HCT116 (cell line): ENCODE results near the gene NOL9. TPM values are rescaled to one million over a fixed set of nuclear protein-coding genes. Genes with fewer than 3 reads are reported as not detected.

Source experiments
- ATAC-seq: fragments of 200-7000 bp; cut with Tn5 transposase; 2 replicates; pipeline ENCODE4 v1.9.1; 2020; ENCODE audit warnings: mild to moderate bottlenecking, moderate library complexity
- BruUV-seq: library from RNA; stranded (reverse); fragments of 400-500 nt; replicated peaks from 2 replicates; lab custom pipeline; 2021; lab: Mats Ljungman, UMichigan
- CTCF ChIA-PET: fragments of 300-600 bp; sonication (Branson Sonifier 250); formaldehyde crosslinking; loops from one replicate; lab custom pipeline; 2021; ENCODE audit warnings: antibody characterized with exemption; lab: Charles Lee
- POLR2A ChIA-PET: fragments of 300-600, 350-600 bp; sonication (Branson Sonifier 250); formaldehyde crosslinking; loops from one replicate; lab custom pipeline; 2021; ENCODE audit warnings: antibody characterized with exemption; lab: Charles Lee
- RAD21 ChIA-PET, 2 experiments: fragments of 300-600 bp; sonication (Branson Sonifier 250); formaldehyde crosslinking; loops; one replicate each; lab custom pipeline; 2023; ENCODE audit warnings: low total read pairs in 2 of 2; ENCODE audit not compliant: uncharacterized antibody in 2 of 2, unreplicated experiment in 2 of 2, low non-redundant PET in 1 of 2; lab: Charles Lee
- DNase-seq: peaks from one replicate; pipeline ENCODE4 v3.0.0-alpha.2; 2010; ENCODE audit warnings: low read depth, low spot score
- H2AFZ ChIP-seq: fragments of 200-600 bp; shearing (Covaris generic), sonication (generic); 2 replicates; pipeline ENCODE4 v1.6.1; 2017; ENCODE audit warnings: low read depth, mixed run types, mixed read lengths, antibody characterized with exemption, low read length; ENCODE audit not compliant: poor library complexity, severe bottlenecking
- H3K27ac ChIP-seq: 2 replicates; pipeline ENCODE4 v1.5.1; 2012; ENCODE audit warnings: low read depth, low read length
- H3K27me3 ChIP-seq: fragments of 200-600 bp; sonication (generic); 2 replicates; pipeline ENCODE4 v1.6.1; 2016; ENCODE audit warnings: mixed run types, low read length, mixed read lengths; ENCODE audit not compliant: insufficient read depth
- H3K36me3 ChIP-seq, 2 experiments: fragments of 200-500 bp in 1 of 2; fragments of 200-600 bp in 1 of 2; sonication (Bioruptor generic) in 1 of 2; sonication (generic) in 1 of 2; 2 replicates each; pipeline versions ENCODE4 v1.5.1 to v1.6.1; 2014 to 2016; ENCODE audit warnings: low read length in 2 of 2, inconsistent platforms in 1 of 2, mixed read lengths in 1 of 2, mixed run types in 1 of 2; ENCODE audit not compliant: insufficient read depth in 2 of 2, control insufficient read depth in 1 of 2
- H3K4me1 ChIP-seq, 2 experiments: fragments of 200-600 bp in 1 of 2; sonication (generic) in 1 of 2; 2 replicates each; pipeline versions ENCODE4 v1.5.1 to v1.6.1; 2012 to 2017; ENCODE audit warnings: low read length in 2 of 2, inconsistent platforms in 1 of 2, mild to moderate bottlenecking in 1 of 2, mixed read lengths in 1 of 2, mixed run types in 1 of 2, moderate library complexity in 1 of 2; ENCODE audit not compliant: insufficient read depth in 2 of 2, control insufficient read depth in 1 of 2
- H3K4me2 ChIP-seq: fragments of 200-600 bp; sonication (generic); 2 replicates; pipeline ENCODE4 v1.6.1; 2017; ENCODE audit warnings: mixed run types, low read length, mixed read lengths
- H3K4me3 ChIP-seq, 2 experiments: fragments of 200-600 bp in 1 of 2; sonication (generic) in 1 of 2; replicated peaks in 1 of 2; 2 replicates each; pipeline ENCODE4 v1.5.1; 2011 to 2016; ENCODE audit warnings: low read length in 2 of 2, control low read depth in 1 of 2, low read depth in 1 of 2, mild to moderate bottlenecking in 1 of 2, mixed read lengths in 1 of 2, mixed run types in 1 of 2
- H3K79me2 ChIP-seq: fragments of 200-600 bp; sonication (generic); 2 replicates; pipeline ENCODE4 v1.6.1; 2017; ENCODE audit warnings: mild to moderate bottlenecking, mixed run types, low read length, moderate library complexity, mixed read lengths; ENCODE audit not compliant: insufficient read depth
- H3K9ac ChIP-seq: fragments of 200-600 bp; sonication (generic); 2 replicates; pipeline ENCODE4 v1.6.1; 2016; ENCODE audit warnings: low read length, mixed read lengths
- H3K9me2 ChIP-seq: fragments of 200-600 bp; sonication (generic), shearing (Covaris generic); 2 replicates; pipeline ENCODE4 v1.6.1; 2017; ENCODE audit warnings: mixed run types, mild to moderate bottlenecking, moderate library complexity; ENCODE audit not compliant: insufficient read depth
- H3K9me3 ChIP-seq, 2 experiments: fragments of 200-500 bp in 1 of 2; fragments of 200-600 bp in 1 of 2; sonication (Bioruptor generic) in 1 of 2; sonication (generic) in 1 of 2; 2 replicates each; pipeline ENCODE4 v1.6.1; 2014 to 2017; ENCODE audit warnings: low read length in 2 of 2, mixed read lengths in 2 of 2, inconsistent platforms in 1 of 2, low read depth in 1 of 2, mild to moderate bottlenecking in 1 of 2, mixed run types in 1 of 2, moderate library complexity in 1 of 2; ENCODE audit not compliant: control insufficient read depth in 1 of 2, insufficient read depth in 1 of 2
- H4K20me1 ChIP-seq: fragments of 200-600 bp; sonication (generic), shearing (Covaris generic); 2 replicates; pipeline ENCODE4 v1.6.1; 2017; ENCODE audit warnings: mixed run types, mild to moderate bottlenecking, moderate library complexity; ENCODE audit not compliant: insufficient read depth
- FOSL1 ChIP-seq: IDR thresholded peaks from 2 replicates; pipeline ENCODE4 v1.6.1; 2012; ENCODE audit warnings: low read depth
- ZNF274 ChIP-seq: fragments of 200-500 bp; sonication (Bioruptor generic); IDR thresholded peaks from 2 replicates; pipeline ENCODE4 v1.6.1; 2014; ENCODE audit warnings: mild to moderate bottlenecking, low read depth, low read length, inconsistent platforms
- intact Hi-C: fragments of 100-400 bp; cut with micrococcal nuclease; formaldehyde crosslinking; loops from 2 replicates; pipeline ENCODE4 v1.10.0; 2022
- total RNA-seq: library from RNA; stranded (reverse); gene quantifications from one replicate; pipeline ENCODE4 v1.2.1, GENCODE V29; 2021; ENCODE audit not compliant: unreplicated experiment
- TF ChIP-seq, protein P1 (sequence below): IDR thresholded peaks from 2 replicates; pipeline ENCODE4 v1.6.1; 2012; ENCODE audit warnings: low read depth
- TF ChIP-seq, protein P2 (sequence below), 3 experiments: fragments of 200-600 bp in 1 of 3; sonication (generic) in 1 of 3; IDR thresholded peaks in 2 of 3; conservative IDR thresholded peaks in 1 of 3; 2 replicates each; pipeline ENCODE4 v1.5.1; 2012 to 2017; ENCODE audit warnings: low read depth in 2 of 3, low read length in 2 of 3, antibody characterized with exemption in 1 of 3, borderline replicate concordance in 1 of 3, control low read depth in 1 of 3, mild to moderate bottlenecking in 1 of 3, mixed read lengths in 1 of 3, mixed run types in 1 of 3, moderate library complexity in 1 of 3; ENCODE audit not compliant: insufficient read depth in 1 of 3

The NOL9 gene
- total RNA-seq, 1 experiment from 2014 or later, result 46.4 TPM

DNA sequence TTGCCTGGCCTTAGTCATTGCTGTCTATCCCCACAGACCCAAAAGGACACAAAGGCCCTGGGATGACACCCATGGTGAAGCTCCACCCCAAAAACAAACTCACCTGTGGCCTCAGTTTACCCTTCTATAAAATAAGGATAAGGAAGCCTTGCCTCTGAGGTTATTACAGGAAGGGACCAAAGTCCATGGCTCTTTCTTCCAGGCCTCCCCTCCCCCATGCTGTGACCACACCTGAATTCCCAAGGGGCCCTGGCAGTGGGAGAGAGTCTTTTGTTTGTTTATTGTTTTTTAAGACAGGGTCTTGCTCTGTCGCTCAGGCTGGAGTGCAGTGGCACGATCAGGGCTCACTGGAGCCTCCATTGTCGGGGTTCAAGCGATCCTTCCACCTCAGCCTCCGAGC, 77.8 kb downstream of the NOL9 start (continued):
- TF ChIP-seq, protein P1, sequence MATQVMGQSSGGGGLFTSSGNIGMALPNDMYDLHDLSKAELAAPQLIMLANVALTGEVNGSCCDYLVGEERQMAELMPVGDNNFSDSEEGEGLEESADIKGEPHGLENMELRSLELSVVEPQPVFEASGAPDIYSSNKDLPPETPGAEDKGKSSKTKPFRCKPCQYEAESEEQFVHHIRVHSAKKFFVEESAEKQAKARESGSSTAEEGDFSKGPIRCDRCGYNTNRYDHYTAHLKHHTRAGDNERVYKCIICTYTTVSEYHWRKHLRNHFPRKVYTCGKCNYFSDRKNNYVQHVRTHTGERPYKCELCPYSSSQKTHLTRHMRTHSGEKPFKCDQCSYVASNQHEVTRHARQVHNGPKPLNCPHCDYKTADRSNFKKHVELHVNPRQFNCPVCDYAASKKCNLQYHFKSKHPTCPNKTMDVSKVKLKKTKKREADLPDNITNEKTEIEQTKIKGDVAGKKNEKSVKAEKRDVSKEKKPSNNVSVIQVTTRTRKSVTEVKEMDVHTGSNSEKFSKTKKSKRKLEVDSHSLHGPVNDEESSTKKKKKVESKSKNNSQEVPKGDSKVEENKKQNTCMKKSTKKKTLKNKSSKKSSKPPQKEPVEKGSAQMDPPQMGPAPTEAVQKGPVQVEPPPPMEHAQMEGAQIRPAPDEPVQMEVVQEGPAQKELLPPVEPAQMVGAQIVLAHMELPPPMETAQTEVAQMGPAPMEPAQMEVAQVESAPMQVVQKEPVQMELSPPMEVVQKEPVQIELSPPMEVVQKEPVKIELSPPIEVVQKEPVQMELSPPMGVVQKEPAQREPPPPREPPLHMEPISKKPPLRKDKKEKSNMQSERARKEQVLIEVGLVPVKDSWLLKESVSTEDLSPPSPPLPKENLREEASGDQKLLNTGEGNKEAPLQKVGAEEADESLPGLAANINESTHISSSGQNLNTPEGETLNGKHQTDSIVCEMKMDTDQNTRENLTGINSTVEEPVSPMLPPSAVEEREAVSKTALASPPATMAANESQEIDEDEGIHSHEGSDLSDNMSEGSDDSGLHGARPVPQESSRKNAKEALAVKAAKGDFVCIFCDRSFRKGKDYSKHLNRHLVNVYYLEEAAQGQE, result no peak

DNA sequence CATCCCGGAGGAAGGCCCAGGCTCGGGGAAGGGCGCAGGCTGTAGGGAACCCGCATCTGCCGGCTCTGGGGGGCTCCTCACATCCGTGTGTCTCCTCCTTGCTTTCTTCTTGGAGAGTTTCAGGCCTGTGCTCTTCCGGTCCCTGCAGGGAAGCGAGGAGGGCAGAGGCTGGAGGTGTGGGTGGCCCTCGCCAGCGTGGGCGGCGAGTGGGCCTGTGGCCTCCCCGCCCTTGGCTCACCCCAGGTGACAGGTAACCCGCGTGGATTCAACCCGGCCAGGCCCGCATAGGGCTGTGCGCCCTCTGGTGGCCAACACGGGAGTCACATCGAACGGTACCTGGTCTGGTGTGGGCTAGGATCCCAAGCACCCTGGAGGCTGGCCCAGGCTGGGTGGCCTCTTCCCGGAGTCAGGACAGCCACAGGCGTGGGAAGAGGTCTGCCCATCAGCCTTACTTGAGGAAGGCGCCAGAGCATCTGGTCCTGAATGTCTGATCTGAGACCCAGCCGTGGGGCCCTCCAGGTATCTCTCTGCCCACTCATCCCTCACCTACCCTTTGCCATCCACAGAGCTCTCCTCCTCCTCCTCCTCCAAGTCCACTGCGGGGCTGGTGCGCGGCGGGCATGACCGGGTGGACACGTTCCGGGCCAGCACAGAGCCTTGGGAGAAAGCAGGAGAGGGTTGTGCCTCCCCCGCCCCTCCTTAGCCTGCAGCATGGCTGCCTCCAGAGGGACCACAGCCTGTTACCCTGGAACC, 78.8 kb downstream of the NOL9 start:
- no TSS peak for BruUV-seq
- H3K27me3 ChIP-seq, result no peaks in the 10 kb centered on the region
- no peaks in the 10 kb centered on the region for H4K20me1 ChIP-seq
- no peak overlapping the region for H2AFZ ChIP-seq
- H3K4me3 ChIP-seq, result no peak overlapping the region
- H3K36me3 ChIP-seq, result no peaks in the 10 kb centered on the region; a peak in 1 of 4 replicates
- intact Hi-C loops, result loop anchor here (2.0 kb wide), 1 partner anchor 229 kb away; no protein-coding TSS in a partner anchor
- peak overlapping the region; percentile 29 for H3K4me2 ChIP-seq
- TF ChIP-seq, protein P2, sequence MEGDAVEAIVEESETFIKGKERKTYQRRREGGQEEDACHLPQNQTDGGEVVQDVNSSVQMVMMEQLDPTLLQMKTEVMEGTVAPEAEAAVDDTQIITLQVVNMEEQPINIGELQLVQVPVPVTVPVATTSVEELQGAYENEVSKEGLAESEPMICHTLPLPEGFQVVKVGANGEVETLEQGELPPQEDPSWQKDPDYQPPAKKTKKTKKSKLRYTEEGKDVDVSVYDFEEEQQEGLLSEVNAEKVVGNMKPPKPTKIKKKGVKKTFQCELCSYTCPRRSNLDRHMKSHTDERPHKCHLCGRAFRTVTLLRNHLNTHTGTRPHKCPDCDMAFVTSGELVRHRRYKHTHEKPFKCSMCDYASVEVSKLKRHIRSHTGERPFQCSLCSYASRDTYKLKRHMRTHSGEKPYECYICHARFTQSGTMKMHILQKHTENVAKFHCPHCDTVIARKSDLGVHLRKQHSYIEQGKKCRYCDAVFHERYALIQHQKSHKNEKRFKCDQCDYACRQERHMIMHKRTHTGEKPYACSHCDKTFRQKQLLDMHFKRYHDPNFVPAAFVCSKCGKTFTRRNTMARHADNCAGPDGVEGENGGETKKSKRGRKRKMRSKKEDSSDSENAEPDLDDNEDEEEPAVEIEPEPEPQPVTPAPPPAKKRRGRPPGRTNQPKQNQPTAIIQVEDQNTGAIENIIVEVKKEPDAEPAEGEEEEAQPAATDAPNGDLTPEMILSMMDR (IDR thresholded peaks at IDR 0.05 in 2 of 3, conservative IDR thresholded peaks at IDR 0.05 in 1 of 3; ENCODE audit: borderline replicate concordance in 1 of 3, insufficient read depth in 1 of 3, low read depth in 2 of 3, low read length in 2 of 3), result peak; percentile 62 to 96 (median 93); a peak in 5 of 6 replicates
- TF ChIP-seq ZNF274 (no peak), FOSL1 (no peak)
- H3K9me3 ChIP-seq, result no peaks in the 10 kb centered on the region
- ChIA-PET CTCF (interaction anchor here (0.9 to 1.7 kb wide), 3 partner anchors 27 to 237 kb away, joined by 3 to 4 read pairs (median 3); no protein-coding TSS in a partner anchor), POLR2A (interaction anchor here (0.5 kb wide), 1 partner anchor 53 kb away, joined by 3 read pairs; no protein-coding TSS in a partner anchor), RAD21 (no interaction called here)
- peak overlapping the region; percentile 33; the same call in 1 of the 2 replicates for H3K27ac ChIP-seq
- ATAC-seq (peak; percentile 67), DNase-seq (no peak)
- no peak overlapping the region for H3K9ac ChIP-seq
- H3K79me2 ChIP-seq, result no peaks in the 10 kb centered on the region
- H3K4me1 ChIP-seq, result peaks cover 31 to 47% of the 10 kb centered on the region in 2 experiments
- no peaks in the 10 kb centered on the region for H3K9me2 ChIP-seq
